AG04449 (cell line): ENCODE results near the gene RHBDF2.

Experiments
- CTCF ChIA-PET: fragments of 350-600 bp; formaldehyde crosslinking; extraction: SDS; loops from one replicate; lab custom pipeline; 2021; ENCODE audit warnings: antibody characterized with exemption; lab: Yijun Ruan, JAX
- POLR2A ChIA-PET: fragments of 400-600, 350-600 bp; formaldehyde crosslinking; extraction: SDS; loops from one replicate; lab custom pipeline; 2020; ENCODE audit warnings: antibody characterized with exemption, inconsistent platforms; lab: Yijun Ruan, JAX
- DNase-seq: peaks from one replicate; pipeline ENCODE4 v3.0.0-alpha.2; 2010; ENCODE audit warnings: low read depth, low spot score
- H3K4me3 ChIP-seq: 2 replicates; pipeline ENCODE4 v1.5.1; 2011; ENCODE audit warnings: low read depth, mild to moderate bottlenecking, control low read depth, low read length
- TF ChIP-seq, protein P1 (sequence below): IDR thresholded peaks from one replicate; pipeline ENCODE4 v1.5.1; 2011; ENCODE audit warnings: mild to moderate bottlenecking, moderate library complexity, low read length, control low read depth, inconsistent platforms; ENCODE audit not compliant: insufficient read depth; ENCODE audit errors: missing control alignments

The RHBDF2 gene

DNA sequence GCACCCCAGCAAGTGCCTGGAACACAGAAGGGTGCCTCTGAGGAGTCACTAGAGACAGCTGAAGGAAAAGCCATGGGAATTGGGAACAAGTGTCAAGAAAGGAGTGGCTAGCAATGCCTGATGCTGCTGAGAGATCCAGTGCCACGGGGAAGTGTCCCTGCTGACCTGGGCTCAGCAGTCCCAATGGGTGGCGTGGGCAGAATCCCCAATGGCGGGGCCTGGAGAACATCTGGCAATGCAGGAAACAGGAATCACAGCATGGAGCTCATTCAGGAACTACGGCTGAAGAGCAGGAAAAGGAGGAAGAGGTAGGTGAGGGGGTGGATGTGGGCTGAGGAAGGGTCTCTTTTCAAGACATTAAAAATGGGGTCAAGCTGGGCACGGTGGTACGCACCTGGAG lies 78.4 kb downstream of the RHBDF2 start:
- DNase-seq: no peak
- ChIA-PET POLR2A (no interaction called here), CTCF (interaction anchor here (1.3 to 3.1 kb wide), 4 partner anchors 9 to 26 kb away, joined by 4 to 11 read pairs (median 8); no protein-coding TSS in a partner anchor)
- H3K4me3 ChIP-seq: no peak overlapping the region
- TF ChIP-seq, protein P1, sequence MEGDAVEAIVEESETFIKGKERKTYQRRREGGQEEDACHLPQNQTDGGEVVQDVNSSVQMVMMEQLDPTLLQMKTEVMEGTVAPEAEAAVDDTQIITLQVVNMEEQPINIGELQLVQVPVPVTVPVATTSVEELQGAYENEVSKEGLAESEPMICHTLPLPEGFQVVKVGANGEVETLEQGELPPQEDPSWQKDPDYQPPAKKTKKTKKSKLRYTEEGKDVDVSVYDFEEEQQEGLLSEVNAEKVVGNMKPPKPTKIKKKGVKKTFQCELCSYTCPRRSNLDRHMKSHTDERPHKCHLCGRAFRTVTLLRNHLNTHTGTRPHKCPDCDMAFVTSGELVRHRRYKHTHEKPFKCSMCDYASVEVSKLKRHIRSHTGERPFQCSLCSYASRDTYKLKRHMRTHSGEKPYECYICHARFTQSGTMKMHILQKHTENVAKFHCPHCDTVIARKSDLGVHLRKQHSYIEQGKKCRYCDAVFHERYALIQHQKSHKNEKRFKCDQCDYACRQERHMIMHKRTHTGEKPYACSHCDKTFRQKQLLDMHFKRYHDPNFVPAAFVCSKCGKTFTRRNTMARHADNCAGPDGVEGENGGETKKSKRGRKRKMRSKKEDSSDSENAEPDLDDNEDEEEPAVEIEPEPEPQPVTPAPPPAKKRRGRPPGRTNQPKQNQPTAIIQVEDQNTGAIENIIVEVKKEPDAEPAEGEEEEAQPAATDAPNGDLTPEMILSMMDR: no peak

DNA sequence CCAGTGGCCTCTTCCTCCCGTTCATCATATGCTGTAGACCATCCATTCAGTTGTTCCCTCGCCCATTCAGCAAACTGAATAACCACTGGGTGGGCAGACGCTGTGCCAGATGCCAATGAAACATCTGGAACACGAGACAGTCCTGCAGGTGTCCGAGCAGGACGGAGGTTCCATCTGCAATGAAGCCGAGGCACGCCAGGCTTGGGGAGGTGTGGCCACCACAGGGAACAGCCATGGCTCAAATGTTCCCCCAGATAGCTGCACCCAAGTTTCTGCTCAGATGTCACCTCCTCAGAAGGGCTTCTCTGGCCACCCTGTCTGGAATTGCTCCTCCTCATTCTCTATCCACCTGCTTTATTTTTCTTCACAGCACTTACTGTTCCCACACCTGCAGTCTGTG lies 78.8 kb downstream of the RHBDF2 start:
- ChIA-PET POLR2A (no interaction called here), CTCF (interaction anchor here (1.9 to 3.1 kb wide), 3 partner anchors 13 to 25 kb away, joined by 5 to 11 read pairs (median 10); no protein-coding TSS in a partner anchor)
- no peak overlapping the region for H3K4me3 ChIP-seq
- TF ChIP-seq, protein P1: no peak
- DNase-seq: no peak

DNA sequence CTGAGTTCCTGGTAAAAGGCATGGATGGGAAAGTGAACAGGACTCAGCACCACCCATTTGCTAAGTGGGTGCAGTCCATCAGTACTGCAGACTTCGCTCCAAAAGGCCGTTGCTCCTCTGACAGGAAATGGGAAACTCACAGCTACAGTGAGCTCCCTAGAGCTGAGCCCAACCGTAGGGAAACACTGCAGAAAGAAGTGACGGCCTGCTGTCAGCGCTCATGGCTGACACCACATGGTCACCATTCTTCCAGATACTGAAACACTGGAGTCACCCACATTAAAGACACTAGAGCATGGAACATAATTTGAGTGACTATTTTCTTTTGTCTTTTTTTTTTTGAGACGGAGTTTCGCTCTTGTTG lies 80.2 kb downstream of the RHBDF2 start:
- CTCF ChIA-PET: no interaction called here
- POLR2A ChIA-PET: no interaction called here
- DNase-seq: no peak
- H3K4me3 ChIP-seq: no peak overlapping the region
- TF ChIP-seq, protein P1: no peak
